GM12878 (cell line): ENCODE data around the gene TESK1. TPM values are rescaled to one million over a fixed set of nuclear protein-coding genes. Genes with fewer than 3 reads are reported as not detected.

Experiments
- ATAC-seq: fragments of 200-7000 bp; cut with Tn5 transposase; 3 replicates; pipeline ENCODE4 v1.9.1; 2020; ENCODE audit warnings: mild to moderate bottlenecking, moderate library complexity
- Bru-seq: library from RNA; stranded (reverse); fragments of 400-500 nt; gene quantifications from one replicate; lab custom pipeline; 2021; lab: Mats Ljungman, UMichigan
- BruChase-seq, 2 experiments: library from RNA; stranded (reverse); fragments of 400-500 nt; gene quantifications; one replicate each; lab custom pipeline; 2021; lab: Mats Ljungman, UMichigan
- BruUV-seq: library from RNA; stranded (reverse); fragments of 400-500 nt; replicated peaks from 2 replicates; lab custom pipeline; 2021; lab: Mats Ljungman, UMichigan
- CTCF ChIA-PET: fragments of 300-600 bp; sonication (Branson Sonifier 250); formaldehyde crosslinking; extraction: SDS; loops from one replicate; lab custom pipeline; 2021; ENCODE audit warnings: inconsistent platforms; lab: Yijun Ruan, JAX
- POLR2A ChIA-PET: fragments of 350-600 bp; formaldehyde crosslinking; extraction: SDS; loops from one replicate; lab custom pipeline; 2021; ENCODE audit warnings: inconsistent platforms; lab: Charles Lee
- RAD21 ChIA-PET: fragments of 300-600 bp; sonication (Branson Sonifier 250); formaldehyde crosslinking; loops from one replicate; lab custom pipeline; 2023; ENCODE audit warnings: antibody characterized with exemption; ENCODE audit not compliant: unreplicated experiment; lab: Charles Lee
- SMC1A ChIA-PET: fragments of 300-600 bp; sonication (Branson Sonifier 250); formaldehyde crosslinking; loops from one replicate; lab custom pipeline; 2023; ENCODE audit not compliant: unreplicated experiment, uncharacterized antibody; lab: Charles Lee
- DNase-seq: peaks from one replicate; pipeline ENCODE4 v3.0.0-alpha.2; 2011; ENCODE audit warnings: low read depth, low spot score
- FAIRE-seq: peaks from 3 replicates; lab custom pipeline; 2011; peaks lifted over from hg19 to GRCh38; lab: Jason Lieb, UNC
- H2AFZ ChIP-seq: 2 replicates; pipeline ENCODE4 v1.6.0; 2011; ENCODE audit warnings: low read depth, low read length, control low read depth; ENCODE audit not compliant: control insufficient read depth
- H3K27ac ChIP-seq: 2 replicates; pipeline ENCODE4 v1.5.1; 2011; ENCODE audit warnings: control low read depth; ENCODE audit not compliant: control insufficient read depth, insufficient read depth
- H3K27me3 ChIP-seq, 2 experiments: replicated peaks in 1 of 2; 2 replicates each; pipeline versions ENCODE4 v1.6.0 to v1.6.1; 2011; ENCODE audit warnings: low read length in 1 of 2; ENCODE audit not compliant: control insufficient read depth in 2 of 2, insufficient read depth in 2 of 2
- H3K36me3 ChIP-seq, 2 experiments: 2 replicates each; pipeline ENCODE4 v1.5.1; 2011; ENCODE audit warnings: low read length in 1 of 2; ENCODE audit not compliant: control insufficient read depth in 2 of 2, insufficient read depth in 2 of 2
- H3K4me1 ChIP-seq: 2 replicates; pipeline ENCODE4 v1.6.1; 2011; ENCODE audit warnings: mild to moderate bottlenecking, low read length, moderate library complexity, mixed read lengths; ENCODE audit not compliant: control insufficient read depth, insufficient read depth
- H3K4me2 ChIP-seq: 2 replicates; pipeline ENCODE4 v1.6.0; 2011; ENCODE audit warnings: control low read depth; ENCODE audit not compliant: control insufficient read depth, insufficient read depth
- H3K4me3 ChIP-seq: fragments of 200-600 bp; sonication (generic); 2 replicates; pipeline ENCODE4 v1.5.1; 2016
- H3K79me2 ChIP-seq: 2 replicates; pipeline ENCODE4 v1.6.0; 2011; ENCODE audit warnings: low read length; ENCODE audit not compliant: control insufficient read depth, insufficient read depth
- H3K9ac ChIP-seq: 2 replicates; pipeline ENCODE4 v1.8.0; 2011; ENCODE audit warnings: low read length, control low read depth, mixed read lengths; ENCODE audit not compliant: control insufficient read depth, insufficient read depth
- H3K9me3 ChIP-seq: replicated peaks from 3 replicates; pipeline ENCODE4 v1.5.1; 2011; ENCODE audit warnings: mild to moderate bottlenecking, low read length; ENCODE audit not compliant: control insufficient read depth, insufficient read depth
- H4K20me1 ChIP-seq: 2 replicates; pipeline ENCODE4 v1.6.0; 2011; ENCODE audit not compliant: control insufficient read depth, insufficient read depth
- LARP7 ChIP-seq: fragments of 450-650 bp; IDR thresholded peaks from 2 replicates; pipeline ENCODE4 v1.6.1; 2017; ENCODE audit warnings: mild to moderate bottlenecking
- NR2F1 ChIP-seq: fragments of 450-650 bp; conservative IDR thresholded peaks from 2 replicates; pipeline ENCODE4 v1.6.1; 2017; ENCODE audit warnings: mild to moderate bottlenecking
- WGBS: methylation state at CpG from one replicate; pipeline ENCODE4 v1.1.6; 2016; ENCODE audit warnings: low lambda C conversion rate; ENCODE audit not compliant: insufficient replicate concordance, insufficient coverage; ENCODE audit errors: missing lambda C conversion rate; 5-methylcytosine and 5-hydroxymethylcytosine counted together
- in situ Hi-C: fragments of 300-500 bp; cut with MboI; formaldehyde crosslinking; loops from 9 replicates; pipeline ENCODE4 v1.14.3; 2018; ENCODE audit warnings: mixed read lengths
- intact Hi-C: fragments of 100-400 bp; cut with micrococcal nuclease; formaldehyde crosslinking; loops from one replicate; pipeline ENCODE4 v1.14.2; 2022; ENCODE audit not compliant: unreplicated experiment
- long read RNA-seq, 2 experiments: library from polyadenylated mRNA; unstranded; transcript quantifications; one replicate each; pipeline ENCODE4 v2.0.0, GENCODE V29; 2019 to 2020
- polyA minus RNA-seq, 3 experiments: library from RNA; depleted of rRNA, polyadenylated mRNA; stranded (reverse); fragments of >200 nt; gene quantifications; 2 replicates each; pipeline ENCODE4 v1.2.3, GENCODE V29; 2011
- polyA plus RNA-seq, 11 experiments: library from polyadenylated mRNA; depleted of rRNA in 4 of 11; unstranded in 6 of 11; stranded (reverse) in 5 of 11; fragments of >200 nt; fragmentation: Nextera tagmentation in 4 of 11; fragmentation: Illumina TruSeq in 1 of 11; extraction: Ambion mirVana in 4 of 11; extraction: Trizol in 1 of 11; gene quantifications; 1 replicate in 1 of 11; 2 replicates in 10 of 11; pipeline versions ENCODE4 v1.2.1 to v1.2.3, GENCODE V29; 2011 to 2016; ENCODE audit warnings: inconsistent platforms in 2 of 11, missing spikeins in 2 of 11, low read depth in 1 of 11
- total RNA-seq, 4 experiments: library from RNA; depleted of rRNA in 3 of 4; stranded (reverse); fragments of >200 nt in 3 of 4; fragmentation: Illumina TruSeq in 1 of 4; extraction: Trizol in 1 of 4; gene quantifications; 2 replicates each; pipeline versions ENCODE4 v1.2.1 to v1.2.3, GENCODE V29; 2013 to 2021
- TF ChIP-seq, protein P1 (sequence below): IDR thresholded peaks from 2 replicates; pipeline ENCODE4 v1.6.1; 2011; ENCODE audit warnings: borderline replicate concordance, low read depth, mild to moderate bottlenecking, moderate library complexity, mixed read lengths, low read length; ENCODE audit not compliant: insufficient read depth; ENCODE audit errors: extremely low read length
- TF ChIP-seq, protein P2 (sequence below): fragments of 450-650 bp; IDR thresholded peaks from 2 replicates; pipeline ENCODE4 v1.6.1; 2018; ENCODE audit warnings: borderline replicate concordance, mild to moderate bottlenecking; ENCODE audit not compliant: partially characterized antibody
- TF ChIP-seq, protein P3 (sequence below): fragments of 450-650 bp; IDR thresholded peaks from 2 replicates; pipeline ENCODE4 v1.6.1; 2017; ENCODE audit warnings: mild to moderate bottlenecking, moderate library complexity

TESK1 gene, protein sequence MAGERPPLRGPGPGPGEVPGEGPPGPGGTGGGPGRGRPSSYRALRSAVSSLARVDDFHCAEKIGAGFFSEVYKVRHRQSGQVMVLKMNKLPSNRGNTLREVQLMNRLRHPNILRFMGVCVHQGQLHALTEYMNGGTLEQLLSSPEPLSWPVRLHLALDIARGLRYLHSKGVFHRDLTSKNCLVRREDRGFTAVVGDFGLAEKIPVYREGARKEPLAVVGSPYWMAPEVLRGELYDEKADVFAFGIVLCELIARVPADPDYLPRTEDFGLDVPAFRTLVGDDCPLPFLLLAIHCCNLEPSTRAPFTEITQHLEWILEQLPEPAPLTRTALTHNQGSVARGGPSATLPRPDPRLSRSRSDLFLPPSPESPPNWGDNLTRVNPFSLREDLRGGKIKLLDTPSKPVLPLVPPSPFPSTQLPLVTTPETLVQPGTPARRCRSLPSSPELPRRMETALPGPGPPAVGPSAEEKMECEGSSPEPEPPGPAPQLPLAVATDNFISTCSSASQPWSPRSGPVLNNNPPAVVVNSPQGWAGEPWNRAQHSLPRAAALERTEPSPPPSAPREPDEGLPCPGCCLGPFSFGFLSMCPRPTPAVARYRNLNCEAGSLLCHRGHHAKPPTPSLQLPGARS
- 11.7 and 19.4 TPM in 2 replicates for total RNA-seq (2013; cell fraction: nucleolus; rRNA removed)
- 7.9 and 8.2 TPM in 2 replicates for total RNA-seq (2014; rRNA removed)
- 4.6 and 4.9 TPM in 2 replicates for total RNA-seq (2014; rRNA removed; fragmentation: Illumina TruSeq; extraction: Trizol)
- total RNA-seq (2021) = 19.1 and 19.5 TPM in 2 replicates
- 10.4 TPM for polyA plus RNA-seq (2011; ENCODE audit: low read depth)
- 7.2 and 9.9 TPM in 2 replicates for polyA plus RNA-seq (2011; rRNA removed)
- 13.1 and 13.2 TPM in 2 replicates for polyA plus RNA-seq (2011; cell fraction: cytosol; rRNA removed)
- 48.8 and 64.5 TPM in 2 replicates for polyA plus RNA-seq (2011; cell fraction: nucleus; rRNA removed)
- polyA plus RNA-seq (2012) = 14.4 and 28.1 TPM in 2 replicates
- polyA plus RNA-seq (2014; fragmentation: Illumina TruSeq; extraction: Trizol) = 6.1 and 9.1 TPM in 2 replicates
- polyA plus RNA-seq (2014; fragmentation: Nextera tagmentation; extraction: Ambion mirVana) = under 1 TPM in 1 of 2 experiments, not detected in 1; 0.16 TPM
- 13.0 and 14.3 TPM in 2 replicates for polyA plus RNA-seq (2014; rRNA removed)
- polyA plus RNA-seq (2016; fragmentation: Nextera tagmentation; extraction: Ambion mirVana) = 1 to 10 TPM in 1 of 2 experiments, under 1 TPM in 1; 0.88 to 2.9 TPM
- polyA minus RNA-seq (2011; rRNA and poly(A)+ RNA removed) = 12.7 and 12.9 TPM in 2 replicates
- polyA minus RNA-seq (2011; cell fraction: cytosol; rRNA and poly(A)+ RNA removed) = 5.1 and 7.7 TPM in 2 replicates
- polyA minus RNA-seq (2011; cell fraction: nucleus; rRNA and poly(A)+ RNA removed) = 14.7 and 30.0 TPM in 2 replicates
- percentile 60 among the genes with signal in this experiment for Bru-seq, nascent RNA
- BruChase-seq, experiment 1, labeled RNA remaining after a 6-hour chase = percentile 72 among the genes with signal in this experiment
- BruChase-seq, experiment 2, labeled RNA remaining after a 2-hour chase = percentile 67 among the genes with signal in this experiment
- long read RNA-seq, experiment 1, partial matches to known transcripts = 0 of 1 reads
- long read RNA-seq, experiment 1, other reads (novel, unspliced or antisense) = 1 of 1 reads
- long read RNA-seq, experiment 2, partial matches to known transcripts = 1 of 1 reads
- long read RNA-seq, experiment 2, other reads (novel, unspliced or antisense) = 0 of 1 reads

DNA sequence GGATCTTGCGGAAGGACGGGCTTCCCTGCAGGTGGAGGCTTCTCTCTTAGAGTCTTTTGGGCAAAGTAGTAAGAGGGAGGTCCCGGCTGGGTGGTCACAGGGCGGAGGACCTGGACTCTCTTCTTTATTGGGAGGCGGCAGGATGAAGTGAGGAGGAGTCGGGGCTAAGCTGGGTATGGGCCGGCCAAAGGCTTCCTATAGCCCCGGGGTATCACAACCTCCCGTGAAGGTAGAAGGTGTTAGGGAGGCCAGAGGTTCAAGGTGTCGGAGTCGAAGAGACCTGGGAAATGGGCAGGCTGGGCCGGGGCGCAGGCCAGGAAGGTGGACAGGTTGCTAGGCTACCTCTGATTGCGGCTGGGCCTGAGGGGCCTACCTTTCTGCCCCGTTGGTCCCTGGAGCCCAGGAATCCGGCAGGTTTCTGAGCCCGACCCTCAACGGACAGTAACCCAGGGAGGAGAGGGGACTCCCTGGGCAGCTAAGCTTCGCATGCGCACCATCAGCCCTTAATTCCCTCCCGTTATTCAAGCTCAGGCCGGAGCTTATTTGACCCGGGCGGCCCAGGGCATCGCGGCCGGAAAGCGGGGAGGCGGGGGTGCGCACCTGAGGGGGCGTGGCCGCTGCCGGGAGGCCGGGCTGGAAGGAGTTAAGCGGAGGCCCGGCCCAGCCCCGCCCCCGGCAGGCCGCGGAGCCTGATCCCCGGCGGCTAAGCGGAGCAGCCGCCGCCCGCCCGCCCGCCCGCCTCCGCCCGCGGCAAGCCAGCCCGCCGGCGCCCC lies at the start of gene TESK1:
Gene TESK1 (plus strand): TSS at position 685 of the 773 bp plus-strand sequence. CDS start 358 bp downstream, outside the sequence.
- Histone ChIP-seq H3K36me3 (no peaks in the 10 kb centered on the region; a peak in 1 of 4 replicates), H3K27me3 (no peaks in the 10 kb centered on the region), H3K9me3 (no peaks in the 10 kb centered on the region; the same call in 2 of the 3 replicates), H3K27ac (peak within 1 kb of the TSS; percentile 73), H3K4me1 (peaks cover 8% of the 10 kb centered on the region), H3K4me2 (peak within 1 kb of the TSS; percentile 99), H3K9ac (peak within 1 kb of the TSS; percentile 62), H4K20me1 (no peaks in the 10 kb centered on the region), H2AFZ (peak within 1 kb of the TSS; percentile 98), H3K79me2 (no peaks in the 10 kb centered on the region; the same call in 1 of the 2 replicates), H3K4me3 (peak within 1 kb of the TSS; percentile 81)
- ChIA-PET POLR2A (interaction anchor here (0.5 to 3.1 kb wide), 13 partner anchors 12 to 493 kb away, joined by 3 to 18 read pairs (median 4); partner anchors contain the start of genes CCDC107, CD72, CREB3 and RMRP), RAD21 (interaction anchor here (0.8 to 3.5 kb wide), 9 partner anchors 14 to 240 kb away, joined by 3 to 57 read pairs (median 5); partner anchors contain the start of genes CCDC107, CD72, CREB3 and RMRP), CTCF (interaction anchor here (1.0 to 3.1 kb wide), 10 partner anchors 14 to 419 kb away, joined by 3 to 53 read pairs (median 7); partner anchors contain the start of genes ARHGEF39, CCDC107 and RMRP), SMC1A (interaction anchor here (0.7 to 3.3 kb wide), 7 partner anchors 14 to 222 kb away, joined by 3 to 34 read pairs (median 6); partner anchors contain the start of genes CCDC107, CD72 and RMRP)
- intact Hi-C loops (loop anchor here (1.0 to 10.0 kb wide), 6 partner anchors 42 to 490 kb away; partner anchors contain the start of genes ATOSB, CCDC107, CREB3 and HINT2), in situ Hi-C loops (loop anchor here (5.0 kb wide), 2 partner anchors 123 to 487 kb away; partner anchors contain the start of gene ATOSB)
- FAIRE-seq (no peak), ATAC-seq (peak; percentile 77), DNase-seq (no peak)
- 3% methylated on average over 30 of the region's 55 CpGs for WGBS
- BruUV-seq = no TSS peak
- TF ChIP-seq LARP7 = 0 out of 2 replicates have a peak, but pooled peaks have one; percentile 16
- TF ChIP-seq, protein P1, sequence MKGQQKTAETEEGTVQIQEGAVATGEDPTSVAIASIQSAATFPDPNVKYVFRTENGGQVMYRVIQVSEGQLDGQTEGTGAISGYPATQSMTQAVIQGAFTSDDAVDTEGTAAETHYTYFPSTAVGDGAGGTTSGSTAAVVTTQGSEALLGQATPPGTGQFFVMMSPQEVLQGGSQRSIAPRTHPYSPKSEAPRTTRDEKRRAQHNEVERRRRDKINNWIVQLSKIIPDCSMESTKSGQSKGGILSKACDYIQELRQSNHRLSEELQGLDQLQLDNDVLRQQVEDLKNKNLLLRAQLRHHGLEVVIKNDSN = no peak
- TF ChIP-seq NR2F1 = peak; percentile 89
- TF ChIP-seq, protein P2, sequence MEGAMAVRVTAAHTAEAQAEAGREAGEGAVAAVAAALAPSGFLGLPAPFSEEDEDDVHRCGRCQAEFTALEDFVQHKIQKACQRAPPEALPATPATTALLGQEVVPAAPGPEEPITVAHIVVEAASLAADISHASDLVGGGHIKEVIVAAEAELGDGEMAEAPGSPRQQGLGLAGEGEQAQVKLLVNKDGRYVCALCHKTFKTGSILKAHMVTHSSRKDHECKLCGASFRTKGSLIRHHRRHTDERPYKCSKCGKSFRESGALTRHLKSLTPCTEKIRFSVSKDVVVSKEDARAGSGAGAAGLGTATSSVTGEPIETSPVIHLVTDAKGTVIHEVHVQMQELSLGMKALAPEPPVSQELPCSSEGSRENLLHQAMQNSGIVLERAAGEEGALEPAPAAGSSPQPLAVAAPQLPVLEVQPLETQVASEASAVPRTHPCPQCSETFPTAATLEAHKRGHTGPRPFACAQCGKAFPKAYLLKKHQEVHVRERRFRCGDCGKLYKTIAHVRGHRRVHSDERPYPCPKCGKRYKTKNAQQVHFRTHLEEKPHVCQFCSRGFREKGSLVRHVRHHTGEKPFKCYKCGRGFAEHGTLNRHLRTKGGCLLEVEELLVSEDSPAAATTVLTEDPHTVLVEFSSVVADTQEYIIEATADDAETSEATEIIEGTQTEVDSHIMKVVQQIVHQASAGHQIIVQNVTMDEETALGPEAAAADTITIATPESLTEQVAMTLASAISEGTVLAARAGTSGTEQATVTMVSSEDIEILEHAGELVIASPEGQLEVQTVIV = peak; percentile 53
- TF ChIP-seq, protein P3, sequence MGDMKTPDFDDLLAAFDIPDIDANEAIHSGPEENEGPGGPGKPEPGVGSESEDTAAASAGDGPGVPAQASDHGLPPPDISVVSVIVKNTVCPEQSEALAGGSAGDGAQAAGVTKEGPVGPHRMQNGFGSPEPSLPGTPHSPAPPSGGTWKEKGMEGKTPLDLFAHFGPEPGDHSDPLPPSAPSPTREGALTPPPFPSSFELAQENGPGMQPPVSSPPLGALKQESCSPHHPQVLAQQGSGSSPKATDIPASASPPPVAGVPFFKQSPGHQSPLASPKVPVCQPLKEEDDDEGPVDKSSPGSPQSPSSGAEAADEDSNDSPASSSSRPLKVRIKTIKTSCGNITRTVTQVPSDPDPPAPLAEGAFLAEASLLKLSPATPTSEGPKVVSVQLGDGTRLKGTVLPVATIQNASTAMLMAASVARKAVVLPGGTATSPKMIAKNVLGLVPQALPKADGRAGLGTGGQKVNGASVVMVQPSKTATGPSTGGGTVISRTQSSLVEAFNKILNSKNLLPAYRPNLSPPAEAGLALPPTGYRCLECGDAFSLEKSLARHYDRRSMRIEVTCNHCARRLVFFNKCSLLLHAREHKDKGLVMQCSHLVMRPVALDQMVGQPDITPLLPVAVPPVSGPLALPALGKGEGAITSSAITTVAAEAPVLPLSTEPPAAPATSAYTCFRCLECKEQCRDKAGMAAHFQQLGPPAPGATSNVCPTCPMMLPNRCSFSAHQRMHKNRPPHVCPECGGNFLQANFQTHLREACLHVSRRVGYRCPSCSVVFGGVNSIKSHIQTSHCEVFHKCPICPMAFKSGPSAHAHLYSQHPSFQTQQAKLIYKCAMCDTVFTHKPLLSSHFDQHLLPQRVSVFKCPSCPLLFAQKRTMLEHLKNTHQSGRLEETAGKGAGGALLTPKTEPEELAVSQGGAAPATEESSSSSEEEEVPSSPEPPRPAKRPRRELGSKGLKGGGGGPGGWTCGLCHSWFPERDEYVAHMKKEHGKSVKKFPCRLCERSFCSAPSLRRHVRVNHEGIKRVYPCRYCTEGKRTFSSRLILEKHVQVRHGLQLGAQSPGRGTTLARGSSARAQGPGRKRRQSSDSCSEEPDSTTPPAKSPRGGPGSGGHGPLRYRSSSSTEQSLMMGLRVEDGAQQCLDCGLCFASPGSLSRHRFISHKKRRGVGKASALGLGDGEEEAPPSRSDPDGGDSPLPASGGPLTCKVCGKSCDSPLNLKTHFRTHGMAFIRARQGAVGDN = no peak
